Endothelial cell of umbilical vein (primary cell): Measurements from ENCODE around the gene SCP2. TPM values are rescaled to one million over a fixed set of nuclear protein-coding genes. Genes with fewer than 3 reads are reported as not detected.

ENCODE experiments used
- BruUV-seq: library from RNA; stranded (reverse); fragments of 400-500 nt; replicated peaks from 2 replicates; lab custom pipeline; 2021; lab: Mats Ljungman, UMichigan
- CTCF ChIA-PET: fragments of 300-600, 350-600 bp; sonication (Branson Sonifier 250); formaldehyde crosslinking; loops from one replicate; lab custom pipeline; 2021; ENCODE audit warnings: antibody characterized with exemption, inconsistent platforms; lab: Charles Lee
- POLR2A ChIA-PET: fragments of 300-600, 350-600 bp; sonication (Branson Sonifier 250); formaldehyde crosslinking; loops from one replicate; lab custom pipeline; 2021; ENCODE audit warnings: antibody characterized with exemption, inconsistent platforms; lab: Charles Lee
- DNase-seq: peaks from one replicate; pipeline ENCODE4 v3.0.0-alpha.2; 2011; ENCODE audit warnings: low read depth, low spot score
- FAIRE-seq: peaks from 2 replicates; lab custom pipeline; 2011; peaks lifted over from hg19 to GRCh38; lab: Jason Lieb, UNC
- H2AFZ ChIP-seq: 2 replicates; pipeline ENCODE4 v1.6.0; 2012; ENCODE audit warnings: low read depth, low read length, control low read depth, inconsistent platforms
- H3K27ac ChIP-seq: 2 replicates; pipeline ENCODE4 v1.5.1; 2011; ENCODE audit warnings: low read depth, mild to moderate bottlenecking, control low read depth, low read length, moderate library complexity; ENCODE audit not compliant: insufficient read depth
- H3K27me3 ChIP-seq, 2 experiments: 2 replicates each; pipeline versions ENCODE4 v1.6.0 to v1.6.1; 2011; ENCODE audit warnings: low read length in 2 of 2, mixed read lengths in 1 of 2; ENCODE audit not compliant: control insufficient read depth in 2 of 2, insufficient read depth in 2 of 2
- H3K36me3 ChIP-seq, 2 experiments: 2 replicates in 1 of 2; 3 replicates in 1 of 2; pipeline ENCODE4 v1.5.1; 2011; ENCODE audit warnings: low read length in 2 of 2, mild to moderate bottlenecking in 1 of 2, moderate library complexity in 1 of 2; ENCODE audit not compliant: control insufficient read depth in 2 of 2, insufficient read depth in 2 of 2; ENCODE audit errors: extremely low read depth in 1 of 2
- H3K4me1 ChIP-seq: 3 replicates; pipeline ENCODE4 v1.5.1; 2011; ENCODE audit warnings: mild to moderate bottlenecking, low read length; ENCODE audit not compliant: control insufficient read depth, insufficient read depth; ENCODE audit errors: extremely low read depth
- H3K4me2 ChIP-seq: 2 replicates; pipeline ENCODE4 v1.6.1; 2011; ENCODE audit warnings: low read length, control low read depth, mixed read lengths; ENCODE audit not compliant: insufficient read depth
- H3K4me3 ChIP-seq, 3 experiments: fragments of 200-600 bp in 1 of 3; sonication (generic), shearing (Covaris generic) in 1 of 3; replicated peaks in 1 of 3; 2 replicates each; pipeline ENCODE4 v1.5.1; 2011 to 2016; ENCODE audit warnings: control low read depth in 3 of 3, low read length in 3 of 3, mild to moderate bottlenecking in 2 of 3, inconsistent platforms in 1 of 3, low read depth in 1 of 3, moderate library complexity in 1 of 3; ENCODE audit not compliant: insufficient read depth in 1 of 3
- H3K79me2 ChIP-seq: 2 replicates; pipeline ENCODE4 v1.6.0; 2012; ENCODE audit warnings: low read length, inconsistent platforms; ENCODE audit not compliant: control insufficient read depth, insufficient read depth
- H3K9ac ChIP-seq: replicated peaks from 2 replicates; pipeline ENCODE3; 2011; ENCODE audit warnings: low read length, control low read depth; ENCODE audit not compliant: insufficient read depth; ENCODE audit errors: extremely low read depth
- H3K9me1 ChIP-seq: replicated peaks from 3 replicates; pipeline ENCODE4 v1.6.0; 2011; ENCODE audit warnings: mild to moderate bottlenecking, low read length; ENCODE audit not compliant: control insufficient read depth, insufficient read depth; ENCODE audit errors: extremely low read depth
- H3K9me3 ChIP-seq: replicated peaks from 2 replicates; pipeline ENCODE4 v1.5.1; 2012; ENCODE audit warnings: low read length, inconsistent platforms; ENCODE audit not compliant: control insufficient read depth, insufficient read depth
- H4K20me1 ChIP-seq: replicated peaks from 2 replicates; pipeline ENCODE3; 2011; ENCODE audit warnings: mild to moderate bottlenecking, low read length; ENCODE audit not compliant: control insufficient read depth, insufficient read depth; ENCODE audit errors: extremely low read depth
- EZH2 ChIP-seq: IDR thresholded peaks from 2 replicates; pipeline ENCODE4 v1.6.1; 2012; ENCODE audit warnings: borderline replicate concordance, low read depth, mild to moderate bottlenecking, moderate library complexity, low read length, inconsistent platforms; ENCODE audit not compliant: severe bottlenecking
- FOS ChIP-seq: IDR thresholded peaks from 2 replicates; pipeline ENCODE4 v1.6.1; 2011; ENCODE audit warnings: mild to moderate bottlenecking, low read length, moderate library complexity, borderline replicate concordance; ENCODE audit not compliant: insufficient read depth
- GATA2 ChIP-seq: IDR thresholded peaks from 2 replicates; pipeline ENCODE4 v1.7.0; 2011; ENCODE audit warnings: low read depth, mild to moderate bottlenecking, moderate library complexity, mixed read lengths, low read length; ENCODE audit not compliant: insufficient read length, insufficient read depth
- JUN ChIP-seq: IDR thresholded peaks from 2 replicates; pipeline ENCODE4 v1.6.1; 2011; ENCODE audit warnings: borderline replicate concordance, low read depth; ENCODE audit not compliant: insufficient read length, insufficient read depth
- MAX ChIP-seq: IDR thresholded peaks from 2 replicates; pipeline ENCODE4 v1.6.1; 2011; ENCODE audit not compliant: insufficient read depth, insufficient read length
- MYC ChIP-seq: IDR thresholded peaks from one replicate; pipeline ENCODE4 v1.6.1; 2011; ENCODE audit warnings: mild to moderate bottlenecking, low read depth, low read length
- POLR2A ChIP-seq: IDR thresholded peaks from 2 replicates; pipeline ENCODE4 v1.6.1; 2012; ENCODE audit warnings: low read depth, mild to moderate bottlenecking, control low read depth, low read length
- POLR2AphosphoS5 ChIP-seq: IDR thresholded peaks from 2 replicates; pipeline ENCODE4 v1.6.1; 2012; ENCODE audit warnings: low read depth, mild to moderate bottlenecking, control low read depth, low read length, moderate library complexity; ENCODE audit not compliant: insufficient read depth
- dilution Hi-C: fragments of 300-500 bp; cut with MboI; formaldehyde crosslinking; loops from one replicate; pipeline ENCODE4 v1.15.0; 2019; ENCODE audit warnings: low sequenced_read_pairs; ENCODE audit not compliant: extremely low pct_ligation_motif_present
- intact Hi-C: fragments of 100-400 bp; cut with micrococcal nuclease; formaldehyde crosslinking; loops from one replicate; pipeline ENCODE4 v1.10.0; 2022
- polyA plus RNA-seq, 4 experiments: library from polyadenylated mRNA; depleted of rRNA in 3 of 4; stranded (reverse) in 3 of 4; unstranded in 1 of 4; fragments of >200 nt; gene quantifications; 2 replicates each; pipeline versions ENCODE4 v1.2.1 to v1.2.3, GENCODE V29; 2011 to 2012; ENCODE audit warnings: missing spikeins in 1 of 4
- total RNA-seq: library from RNA; stranded (reverse); gene quantifications from 2 replicates; pipeline ENCODE4 v1.2.3, GENCODE V29; 2021
- TF ChIP-seq, protein P1 (sequence below), 2 donors: IDR thresholded peaks; 1 replicate in 1 of 2; 2 replicates in 1 of 2; pipeline ENCODE4 v1.5.1; 2011; ENCODE audit warnings: low read length in 2 of 2, mild to moderate bottlenecking in 2 of 2, moderate library complexity in 2 of 2, control low read depth in 1 of 2, inconsistent platforms in 1 of 2, low read depth in 1 of 2; ENCODE audit not compliant: insufficient read depth in 1 of 2; ENCODE audit errors: extremely low read depth in 1 of 2

Gene SCP2
- total and polyA plus RNA-seq, 2 donors (not counting 3 experiments of a cell fraction or from before 2014, with no cell fraction given): 42.4 to 92.7 TPM

DNA sequence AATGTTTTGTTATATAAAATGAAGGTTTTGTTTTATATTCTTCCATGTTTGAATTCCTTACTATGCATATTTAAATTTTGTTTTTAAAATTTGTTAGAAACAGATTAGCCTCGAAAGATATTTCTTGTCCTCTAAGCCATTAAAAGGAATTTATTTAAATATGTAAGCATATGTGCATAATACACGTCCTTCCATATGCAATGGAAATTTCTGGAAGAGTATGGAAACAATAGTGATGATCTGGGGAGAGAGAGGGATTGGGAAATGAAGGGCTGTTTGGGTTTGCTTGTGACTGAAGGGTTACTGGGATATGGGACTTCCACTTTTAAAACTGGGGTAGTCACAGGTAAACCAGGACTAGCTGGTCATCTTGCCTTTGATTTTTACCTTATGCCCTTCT, 26.7 kb upstream of the SCP2 start:
- dilution Hi-C loops: no loop called here

More for the DNA sequence above, 26.7 kb upstream of the SCP2 start:
- ChIA-PET POLR2A (no interaction called here), CTCF (interaction anchor here (1.2 kb wide), 1 partner anchor 282 kb away, joined by 3 read pairs; no protein-coding TSS in a partner anchor)
- Histone ChIP-seq H3K27me3 (no peaks in the 10 kb centered on the region), H3K27ac (no peak overlapping the region), H3K9ac (no peak overlapping the region), H2AFZ (no peak overlapping the region), H3K4me2 (no peak overlapping the region), H4K20me1 (no peaks in the 10 kb centered on the region), H3K36me3 (no peaks in the 10 kb centered on the region), H3K79me2 (no peaks in the 10 kb centered on the region), H3K9me1 (no peaks in the 10 kb centered on the region), H3K9me3 (no peaks in the 10 kb centered on the region), H3K4me3 (no peak overlapping the region), H3K4me1 (no peaks in the 10 kb centered on the region)
- intact Hi-C loops: no loop called here
- FAIRE-seq (no peak), DNase-seq (no peak)
- BruUV-seq: no TSS peak
- TF ChIP-seq MYC: no peak
- TF ChIP-seq FOS: no peak
- TF ChIP-seq, protein P1, sequence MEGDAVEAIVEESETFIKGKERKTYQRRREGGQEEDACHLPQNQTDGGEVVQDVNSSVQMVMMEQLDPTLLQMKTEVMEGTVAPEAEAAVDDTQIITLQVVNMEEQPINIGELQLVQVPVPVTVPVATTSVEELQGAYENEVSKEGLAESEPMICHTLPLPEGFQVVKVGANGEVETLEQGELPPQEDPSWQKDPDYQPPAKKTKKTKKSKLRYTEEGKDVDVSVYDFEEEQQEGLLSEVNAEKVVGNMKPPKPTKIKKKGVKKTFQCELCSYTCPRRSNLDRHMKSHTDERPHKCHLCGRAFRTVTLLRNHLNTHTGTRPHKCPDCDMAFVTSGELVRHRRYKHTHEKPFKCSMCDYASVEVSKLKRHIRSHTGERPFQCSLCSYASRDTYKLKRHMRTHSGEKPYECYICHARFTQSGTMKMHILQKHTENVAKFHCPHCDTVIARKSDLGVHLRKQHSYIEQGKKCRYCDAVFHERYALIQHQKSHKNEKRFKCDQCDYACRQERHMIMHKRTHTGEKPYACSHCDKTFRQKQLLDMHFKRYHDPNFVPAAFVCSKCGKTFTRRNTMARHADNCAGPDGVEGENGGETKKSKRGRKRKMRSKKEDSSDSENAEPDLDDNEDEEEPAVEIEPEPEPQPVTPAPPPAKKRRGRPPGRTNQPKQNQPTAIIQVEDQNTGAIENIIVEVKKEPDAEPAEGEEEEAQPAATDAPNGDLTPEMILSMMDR (IDR thresholded peaks at IDR 0.05; ENCODE audit: extremely low read depth in 1 of 2, insufficient read depth in 1 of 2, low read depth in 1 of 2, low read length in 2 of 2): no peak
- TF ChIP-seq POLR2AphosphoS5: no peak
- TF ChIP-seq POLR2A: no peak
- TF ChIP-seq GATA2: no peak
- TF ChIP-seq EZH2: no peak
- no peak for TF ChIP-seq JUN
- no peak for TF ChIP-seq MAX
